ENCODE data around the gene SAYSD1. TPM values are rescaled to one million over a fixed set of nuclear protein-coding genes. Genes with fewer than 3 reads are reported as not detected.

Gene SAYSD1
- total RNA-seq, 1 donor from 2014 or later: 14.0 TPM

- no peak for DNase-seq
Measured at GRCh38 chr6:39077882-39078594, 36.9 kb downstream of the SAYSD1 start.

- no peak for DNase-seq
Measured at GRCh38 chr6:39076623-39077535, 38.1 kb downstream of the SAYSD1 start.

GRCh38 chr6:39075807-39076622 is 39.0 kb downstream of the SAYSD1 start:
- no peak for DNase-seq

- DNase-seq: no peak
Measured at GRCh38 chr6:39075010-39075686, 39.8 kb downstream of the SAYSD1 start.

- DNase-seq: no peak
Measured at GRCh38 chr6:39074486-39074885, 40.5 kb downstream of the SAYSD1 start.

- DNase-seq: no peak
Measured at GRCh38 chr6:39073471-39074355, 41.3 kb downstream of the SAYSD1 start.

GRCh38 chr6:39072830-39073229 is 42.2 kb downstream of the SAYSD1 start:
- DNase-seq: no peak

- no peak for DNase-seq
Measured at GRCh38 chr6:39068391-39068790, 46.6 kb downstream of the SAYSD1 start.

- no peak for DNase-seq
Measured at GRCh38 chr6:39065561-39065960, 49.4 kb downstream of the SAYSD1 start.

GRCh38 chr6:39063526-39063925 is 51.5 kb downstream of the SAYSD1 start:
- no peak for DNase-seq

GRCh38 chr6:39062014-39062740 is 52.8 kb downstream of the SAYSD1 start:
- DNase-seq: no peak

- no peak for DNase-seq
Measured at GRCh38 chr6:39061588-39061987, 53.4 kb downstream of the SAYSD1 start.

GRCh38 chr6:39061182-39061581 is 53.8 kb downstream of the SAYSD1 start:
- DNase-seq: no peak

- DNase-seq: no peak
Measured at GRCh38 chr6:39060467-39061160, 54.4 kb downstream of the SAYSD1 start.

GRCh38 chr6:39059496-39060310 is 55.3 kb downstream of the SAYSD1 start:
- no peak for DNase-seq

- no peak for DNase-seq
Measured at GRCh38 chr6:39058471-39059147, 56.4 kb downstream of the SAYSD1 start.

- DNase-seq: no peak
Measured at GRCh38 chr6:39057251-39058155, 57.5 kb downstream of the SAYSD1 start.
